GM21619 (cell line): Measurements from ENCODE around the gene SCN4B.

Experiments
- ATAC-seq: cut with Tn5 transposase; IDR thresholded peaks from one replicate; pipeline ENCODE4 v1.9.1; 2021; ENCODE audit not compliant: unreplicated experiment

The SCN4B gene

DNA sequence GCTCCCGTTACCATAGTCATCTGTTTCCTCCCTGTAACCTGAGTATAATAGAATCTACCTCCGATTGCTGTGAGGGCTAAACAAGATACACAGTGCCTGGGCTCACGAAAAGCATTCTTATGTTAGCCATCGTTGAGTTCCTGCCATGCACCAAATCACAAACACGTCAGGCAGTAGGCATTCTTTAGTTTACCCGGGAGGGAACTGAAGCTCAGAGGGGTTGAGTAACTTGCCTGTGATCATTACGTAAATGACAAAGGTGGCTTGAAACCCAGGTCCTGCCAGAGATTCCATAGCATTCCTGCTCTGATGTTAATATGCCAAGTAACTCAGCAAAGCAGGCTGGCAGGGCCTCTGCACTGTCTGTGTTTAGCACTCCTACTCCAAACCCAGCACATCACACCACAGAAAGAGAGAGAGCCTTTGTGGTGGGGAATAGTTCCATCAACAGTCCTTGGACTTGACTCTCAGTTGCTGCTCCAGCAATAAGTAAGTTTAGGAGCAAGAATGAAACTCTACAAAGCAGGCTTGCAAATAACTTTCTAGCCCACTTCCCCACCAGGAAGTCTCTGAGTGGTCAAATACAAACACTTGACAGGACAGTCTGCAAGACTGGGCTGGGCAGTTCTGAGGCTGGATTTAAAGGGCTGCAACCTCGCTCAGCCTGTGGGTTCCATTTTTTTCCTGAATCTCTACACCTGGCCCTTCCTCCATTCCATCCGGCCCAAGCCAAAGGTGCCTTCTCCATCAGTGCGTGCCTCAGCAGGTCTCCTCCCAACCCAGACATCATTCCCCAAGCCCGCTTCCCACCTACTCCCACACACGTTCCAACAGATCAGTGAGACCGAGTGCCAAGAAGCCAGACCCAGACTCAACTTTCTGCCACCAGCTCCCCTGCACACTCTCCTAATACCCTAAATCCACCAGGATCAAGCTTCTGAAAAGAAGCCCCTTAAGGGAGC is 22.7 kb upstream of the SCN4B start:
- no peak for ATAC-seq

DNA sequence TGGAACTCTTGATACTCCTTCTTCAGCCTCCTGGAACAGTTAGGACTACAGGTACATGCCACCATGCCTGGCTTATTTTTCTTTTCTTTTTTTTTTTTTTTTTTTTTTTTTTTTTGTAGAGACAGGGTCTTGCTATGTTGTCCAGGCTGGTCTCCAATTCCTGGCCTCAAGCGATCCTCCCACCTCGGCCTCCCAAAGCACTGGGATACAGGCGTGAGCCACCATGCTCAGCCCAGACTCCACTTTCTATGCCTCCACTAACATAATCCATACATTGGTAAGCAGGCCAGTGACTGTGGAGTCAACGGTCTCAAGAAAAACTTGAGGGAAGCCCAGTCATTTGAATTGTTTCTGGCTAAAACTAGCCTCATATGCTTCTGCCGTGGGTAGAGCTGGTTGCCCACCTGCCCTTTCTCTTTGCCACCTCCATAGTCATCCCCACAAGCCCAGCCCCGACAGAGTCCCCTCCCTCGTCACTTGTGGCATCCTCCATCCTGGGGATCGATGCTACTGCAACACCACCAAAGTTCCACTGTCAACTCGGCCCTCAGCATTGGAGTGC is 21.5 kb upstream of the SCN4B start:
- ATAC-seq: no peak

DNA sequence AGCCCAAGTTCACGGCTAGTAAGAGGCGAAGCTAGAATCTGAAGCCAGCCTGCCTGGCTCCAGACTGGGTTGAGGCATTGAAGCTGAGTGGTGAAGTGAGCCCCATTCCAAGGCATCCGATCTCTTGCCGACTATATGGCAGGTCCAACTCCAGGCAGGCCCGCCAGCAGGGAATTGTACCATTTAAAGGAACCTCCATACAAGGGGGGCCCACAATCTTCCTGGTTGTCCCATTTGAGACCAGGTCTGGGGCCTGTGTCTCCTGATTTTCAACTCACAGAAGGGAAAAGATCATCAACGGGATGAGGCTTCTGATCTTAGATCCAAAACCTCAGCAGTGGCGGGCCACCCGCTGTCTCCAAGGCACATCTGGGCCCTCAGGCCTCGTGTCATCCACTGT is 19.7 kb upstream of the SCN4B start:
- no peak for ATAC-seq

GRCh38 chr11:118171269-118172062 is 18.8 kb upstream of the SCN4B start:
- ATAC-seq: no peak

GRCh38 chr11:118170882-118171268 is 18.3 kb upstream of the SCN4B start:
- no peak for ATAC-seq

GRCh38 chr11:118170231-118170630 is 17.6 kb upstream of the SCN4B start:
- ATAC-seq: no peak

DNA sequence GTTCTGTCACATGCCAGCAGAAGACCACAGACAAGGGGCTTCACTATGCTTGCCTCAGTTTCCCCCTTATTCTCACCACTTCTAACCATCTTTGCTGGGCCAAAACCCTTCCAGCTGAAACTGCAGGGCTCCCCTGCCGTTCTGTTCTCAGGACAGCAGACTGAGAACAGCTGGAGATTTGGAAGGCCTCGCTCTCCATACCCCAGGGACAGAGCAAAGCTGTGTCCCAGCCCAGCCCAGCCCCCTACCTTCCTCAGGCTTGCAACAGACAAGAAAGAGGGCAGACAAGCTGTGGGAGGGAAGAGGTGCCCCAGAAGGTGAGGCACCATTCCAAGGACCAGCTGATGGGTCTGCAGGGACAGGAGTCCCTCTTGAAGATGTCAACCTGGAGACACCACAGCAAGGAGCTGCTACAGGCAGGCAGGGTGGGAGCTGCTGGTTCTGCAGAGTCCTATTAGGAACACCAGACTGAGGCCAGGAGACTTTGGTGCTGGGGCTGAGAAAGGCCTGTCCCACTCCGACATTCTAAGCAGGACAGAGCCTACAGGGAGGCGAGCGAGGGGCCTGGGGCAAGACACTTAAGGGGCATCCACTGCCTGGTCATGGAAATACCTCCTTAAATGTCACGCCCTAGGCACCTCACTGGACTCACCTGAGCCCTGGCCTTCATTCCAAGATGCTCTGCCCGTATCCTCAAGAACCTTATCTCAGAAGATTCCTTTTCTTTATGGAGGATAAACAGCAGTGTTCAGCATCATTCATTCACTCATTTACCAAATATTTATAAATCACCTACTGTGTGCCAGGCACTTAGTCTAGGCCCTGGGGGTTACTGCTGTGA is 16.9 kb upstream of the SCN4B start:
- no peak for ATAC-seq

DNA sequence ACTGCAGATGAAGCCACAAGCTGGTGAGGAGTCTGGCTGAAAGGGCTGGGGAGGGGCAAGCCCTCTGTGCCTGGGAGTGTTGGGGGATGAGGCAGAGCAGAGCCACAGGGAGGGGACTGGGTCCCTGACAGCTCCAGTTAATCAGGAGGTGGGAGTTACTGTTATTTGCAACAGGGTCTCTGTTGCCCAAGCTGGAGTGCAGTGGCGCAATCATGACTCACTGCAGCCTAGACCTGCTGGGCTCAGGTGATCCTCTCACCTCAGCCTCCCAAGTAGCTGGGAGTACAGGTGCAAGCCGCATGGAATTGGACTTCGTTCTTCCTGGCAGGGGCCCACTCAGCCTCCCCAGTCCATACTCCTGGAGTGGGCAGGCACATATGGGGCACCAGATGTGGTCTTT is 16.1 kb upstream of the SCN4B start:
- no peak for ATAC-seq

GRCh38 chr11:118168316-118168715 is 15.7 kb upstream of the SCN4B start:
- no peak for ATAC-seq

DNA sequence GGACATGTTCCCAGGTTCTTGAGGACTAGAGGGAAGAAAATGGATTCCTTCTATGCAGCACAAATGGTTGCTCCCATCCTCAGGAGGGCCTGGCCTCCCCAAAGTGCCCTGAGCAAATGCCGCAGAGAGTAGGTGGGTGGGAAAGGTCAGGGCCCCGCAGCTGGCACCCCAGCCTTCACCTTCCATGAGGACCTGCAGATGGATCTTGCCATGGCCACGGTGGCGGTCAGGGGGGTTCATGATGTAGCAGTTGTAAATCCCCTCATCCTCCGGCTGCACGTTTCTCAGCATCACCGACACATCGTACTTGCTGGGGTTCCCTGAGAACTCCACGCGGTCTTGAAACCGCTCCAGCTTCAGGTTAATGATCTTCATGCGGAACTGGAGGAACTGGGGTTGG is 15.3 kb upstream of the SCN4B start:
- no peak for ATAC-seq

GRCh38 chr11:118167253-118167652 is 14.6 kb upstream of the SCN4B start:
- ATAC-seq: no peak

GRCh38 chr11:118166641-118167040 is 14.0 kb upstream of the SCN4B start:
- ATAC-seq: no peak

GRCh38 chr11:118164885-118165284 is 12.3 kb upstream of the SCN4B start:
- no peak for ATAC-seq

GRCh38 chr11:118163494-118163893 is 10.9 kb upstream of the SCN4B start:
- no peak for ATAC-seq

- ATAC-seq: no peak
These were observed 10.2 kb upstream of the SCN4B start for GRCh38 chr11:118162846-118163245.

- no peak for ATAC-seq
These were observed 9.2 kb upstream of the SCN4B start for GRCh38 chr11:118161786-118162185.

GRCh38 chr11:118157186-118157895 is 4.7 kb upstream of the SCN4B start:
- ATAC-seq: no peak

DNA sequence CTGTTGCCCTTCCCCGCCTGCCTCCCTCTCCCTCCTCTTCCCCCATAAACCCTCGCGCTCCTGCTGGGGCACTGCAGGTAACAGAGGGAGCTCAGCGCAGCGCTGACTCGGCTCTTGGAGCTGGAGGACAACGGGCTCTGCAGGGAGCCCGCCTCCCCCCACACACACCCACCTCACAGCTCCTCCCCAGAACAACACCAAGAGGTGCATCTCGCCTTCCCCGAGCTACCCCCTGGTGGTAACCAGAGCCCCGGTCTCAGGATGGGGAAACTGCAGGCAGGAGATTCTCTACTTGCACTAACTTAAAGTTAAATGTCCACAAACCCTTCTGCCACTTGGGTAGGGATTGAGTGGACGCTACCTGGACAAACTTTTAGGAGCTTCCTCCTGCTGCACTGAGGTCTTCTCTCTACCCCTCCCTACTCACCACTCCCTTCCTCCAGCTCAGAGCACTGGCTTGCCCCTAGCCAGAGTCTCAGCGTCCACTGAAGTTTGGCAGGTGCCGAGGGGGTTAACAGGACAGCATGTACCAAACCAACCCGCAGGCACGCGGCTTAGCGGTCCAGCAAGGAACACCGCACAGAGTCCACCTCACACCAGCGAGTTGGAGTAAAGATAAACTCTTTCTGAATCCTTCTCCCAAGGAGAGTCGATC is 4.0 kb upstream of the SCN4B start:
- ATAC-seq: no peak

DNA sequence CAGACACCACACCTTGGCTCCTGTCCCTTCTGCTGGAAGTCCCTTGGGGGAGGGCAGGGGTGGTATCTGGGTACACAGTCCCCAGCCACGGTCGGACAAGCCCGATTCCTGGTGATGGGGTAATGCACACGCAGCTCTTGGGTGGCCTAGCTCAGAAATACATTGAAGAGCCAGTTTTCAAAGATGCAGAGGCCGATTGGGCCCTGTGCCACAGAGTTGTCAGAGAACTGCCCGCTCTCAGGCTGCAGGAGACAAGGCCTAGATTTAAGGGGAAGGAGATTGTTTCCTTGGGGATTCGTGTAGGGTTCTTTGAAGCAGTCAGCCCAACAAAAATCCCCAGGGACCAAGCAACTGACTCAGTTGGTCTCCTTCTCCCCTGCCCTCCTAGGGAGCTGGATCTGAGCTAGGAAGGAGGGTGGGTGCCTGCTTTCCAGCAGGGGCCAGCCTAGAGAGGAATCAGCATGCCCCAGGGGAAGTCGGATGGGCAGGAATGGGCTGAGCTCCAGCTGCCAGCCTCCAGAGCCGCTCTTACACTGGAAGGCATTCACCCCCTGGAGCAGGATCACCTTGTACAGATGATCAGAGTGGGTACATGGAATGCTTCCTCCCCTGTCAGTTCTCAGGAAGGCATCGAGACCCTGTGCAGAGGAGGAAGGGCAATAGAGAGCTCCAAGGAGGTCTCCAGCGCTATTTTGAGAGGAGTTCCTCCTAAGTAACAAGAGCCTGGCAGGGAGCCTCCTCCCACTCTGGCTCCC is 3.3 kb upstream of the SCN4B start:
- ATAC-seq: no peak
